K562 (cell line): ENCODE measurements around the gene DOCK1.

Experiments used
- HDAC6 ChIP-seq: IDR thresholded peaks from 2 replicates; pipeline ENCODE4 v1.6.1; 2012; ENCODE audit warnings: low read depth, mild to moderate bottlenecking, control low read depth, inconsistent platforms, low read length, moderate library complexity
- MEF2D ChIP-seq: conservative IDR thresholded peaks from 2 replicates; pipeline ENCODE4 v1.6.1; 2016; ENCODE audit warnings: low read depth, missing genetic modification characterization, missing compliant biosample characterization

GRCh38 chr10:126997801-126998590, 92.8 kb downstream of the DOCK1 start:
- TF ChIP-seq HDAC6 (no peak), MEF2D (tag) (no peak)
